Measurements from ENCODE around the gene BCR.
"Not testable (repeated sequence)": the region's sequence is repeated elsewhere in the genome, so short reads cannot be mapped to it uniquely, and the experiment has no call there.

Gene BCR

GRCh38 chr22:23180301-23180892, at the start of gene BCR:
Gene BCR (plus strand): TSS chr22:23180509. CDS start chr22:23180961, 452 bp downstream.
- DNase-seq (ENCODE audit: low spot score) = peak; percentile 92
- TF ChIP-seq, protein P1, sequence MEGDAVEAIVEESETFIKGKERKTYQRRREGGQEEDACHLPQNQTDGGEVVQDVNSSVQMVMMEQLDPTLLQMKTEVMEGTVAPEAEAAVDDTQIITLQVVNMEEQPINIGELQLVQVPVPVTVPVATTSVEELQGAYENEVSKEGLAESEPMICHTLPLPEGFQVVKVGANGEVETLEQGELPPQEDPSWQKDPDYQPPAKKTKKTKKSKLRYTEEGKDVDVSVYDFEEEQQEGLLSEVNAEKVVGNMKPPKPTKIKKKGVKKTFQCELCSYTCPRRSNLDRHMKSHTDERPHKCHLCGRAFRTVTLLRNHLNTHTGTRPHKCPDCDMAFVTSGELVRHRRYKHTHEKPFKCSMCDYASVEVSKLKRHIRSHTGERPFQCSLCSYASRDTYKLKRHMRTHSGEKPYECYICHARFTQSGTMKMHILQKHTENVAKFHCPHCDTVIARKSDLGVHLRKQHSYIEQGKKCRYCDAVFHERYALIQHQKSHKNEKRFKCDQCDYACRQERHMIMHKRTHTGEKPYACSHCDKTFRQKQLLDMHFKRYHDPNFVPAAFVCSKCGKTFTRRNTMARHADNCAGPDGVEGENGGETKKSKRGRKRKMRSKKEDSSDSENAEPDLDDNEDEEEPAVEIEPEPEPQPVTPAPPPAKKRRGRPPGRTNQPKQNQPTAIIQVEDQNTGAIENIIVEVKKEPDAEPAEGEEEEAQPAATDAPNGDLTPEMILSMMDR (IDR thresholded peaks at IDR 0.05; ENCODE audit: extremely low read depth, missing control alignments) = peak; percentile 5

- TF ChIP-seq, protein P1 (IDR thresholded peaks at IDR 0.05; ENCODE audit: extremely low read depth, missing control alignments) = no peak
- DNase-seq (ENCODE audit: low spot score) = no peak
Observed at GRCh38 chr22:23130697-23131096, 49.6 kb upstream of the BCR start.

DNA sequence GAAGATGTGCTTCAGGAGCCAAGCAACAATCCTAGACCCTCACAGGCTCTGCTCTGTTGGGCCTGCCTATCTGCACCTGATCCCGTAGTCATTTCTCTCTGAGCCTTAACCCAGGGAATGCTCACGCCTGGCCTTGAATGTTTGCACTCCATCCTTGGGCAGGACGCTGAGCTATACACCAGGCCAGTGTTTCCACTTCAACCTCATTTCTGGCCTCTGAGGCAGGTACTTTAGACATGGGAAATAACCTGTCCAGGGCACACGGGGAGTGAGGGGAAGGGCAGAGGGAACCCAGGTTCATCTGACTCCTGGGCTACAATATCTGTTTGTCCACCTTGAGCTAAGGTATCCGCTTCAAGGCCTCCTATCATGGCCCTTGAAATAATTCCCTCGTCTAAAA, 48.4 kb upstream of the BCR start:
- TF ChIP-seq, protein P1 (IDR thresholded peaks at IDR 0.05; ENCODE audit: extremely low read depth, missing control alignments) = no peak

GRCh38 chr22:23132376-23133091, 47.8 kb upstream of the BCR start:
- TF ChIP-seq, protein P1 (IDR thresholded peaks at IDR 0.05; ENCODE audit: extremely low read depth, missing control alignments) = no peak
- DNase-seq (ENCODE audit: low spot score) = no peak

More for the DNA sequence above, 48.4 kb upstream of the BCR start:
- DNase-seq (ENCODE audit: low spot score) = no peak

GRCh38 chr22:23133922-23134321, 46.4 kb upstream of the BCR start:
- no peak for DNase-seq (ENCODE audit: low spot score)
- TF ChIP-seq, protein P1 (IDR thresholded peaks at IDR 0.05; ENCODE audit: extremely low read depth, missing control alignments) = no peak

DNA sequence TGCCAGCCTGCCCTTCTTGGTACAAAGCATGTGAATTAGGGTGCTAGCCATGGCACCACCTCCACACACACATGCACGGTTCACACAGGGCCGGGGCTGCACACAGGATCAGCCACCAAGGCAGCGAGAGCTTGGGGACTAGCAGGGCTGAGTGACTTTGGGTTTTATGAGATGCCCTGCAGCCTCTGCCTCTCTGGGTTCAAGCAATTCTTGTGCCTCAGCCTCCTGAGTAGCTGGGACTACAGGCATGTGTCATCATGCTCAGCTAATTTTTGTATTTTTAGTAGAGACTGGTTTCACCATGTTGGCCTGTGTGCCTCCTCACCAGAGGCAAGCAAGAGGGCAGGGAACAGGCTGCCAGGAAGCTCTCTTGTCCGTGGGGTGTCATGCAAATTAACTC, 43.3 kb upstream of the BCR start:
- DNase-seq (ENCODE audit: low spot score) = not testable (repeated sequence)

- TF ChIP-seq, protein P1 (IDR thresholded peaks at IDR 0.05; ENCODE audit: extremely low read depth, missing control alignments) = no peak
- no peak for DNase-seq (ENCODE audit: low spot score)
Observed at GRCh38 chr22:23137468-23137867, 42.8 kb upstream of the BCR start.

Measured in GM20000 (cell line).